Natural killer cell (primary cell): ENCODE measurements around the gene TICAM1. TPM values are rescaled to one million over a fixed set of nuclear protein-coding genes. Genes with fewer than 3 reads are reported as not detected.

Experiments
- ATAC-seq, 3 donors: fragments of 150-1000 bp in 2 of 3; fragments of 200-7000 bp in 1 of 3; cut with Tn5 transposase; 1 replicate in 1 of 3; 2 replicates in 2 of 3; pipeline ENCODE4 v1.10.0; 2021; ENCODE audit warnings: mild to moderate bottlenecking in 2 of 3, moderate library complexity in 2 of 3
- DNase-seq, 2 donors: peaks; one replicate each; pipeline versions ENCODE4 v3.0.0 to v3.0.0-alpha.2; 2013 to 2021; ENCODE audit warnings: mixed read lengths in 1 of 2
- H3K27ac ChIP-seq: one replicate; pipeline ENCODE4 v1.5.1; 2013; ENCODE audit warnings: mild to moderate bottlenecking, low read length
- H3K27me3 ChIP-seq: one replicate; pipeline ENCODE4 v1.6.1; 2013; ENCODE audit warnings: low read length; ENCODE audit not compliant: control insufficient read depth, insufficient read depth
- H3K36me3 ChIP-seq: one replicate; pipeline ENCODE4 v1.6.1; 2013; ENCODE audit warnings: low read length; ENCODE audit not compliant: control insufficient read depth, insufficient read depth
- H3K4me1 ChIP-seq: one replicate; pipeline ENCODE4 v1.6.1; 2013; ENCODE audit warnings: low read length; ENCODE audit not compliant: control insufficient read depth, insufficient read depth
- H3K4me3 ChIP-seq: one replicate; pipeline ENCODE4 v1.5.1; 2013; ENCODE audit warnings: low read length
- H3K9me3 ChIP-seq: one replicate; pipeline ENCODE4 v1.6.1; 2013; ENCODE audit warnings: low read length; ENCODE audit not compliant: control insufficient read depth, insufficient read depth
- H3K27ac Mint-ChIP-seq, 2 donors: one replicate each; pipeline ENCODE4 v1.8.0; 2022; ENCODE audit warnings: mild to moderate bottlenecking in 2 of 2, mixed read lengths in 2 of 2, moderate library complexity in 1 of 2
- H3K27me3 Mint-ChIP-seq, 2 donors: one replicate each; pipeline ENCODE4 v1.8.0; 2022; ENCODE audit warnings: low read depth in 2 of 2, mixed read lengths in 2 of 2
- H3K36me3 Mint-ChIP-seq: one replicate; pipeline ENCODE4 v1.8.0; 2022; ENCODE audit warnings: mixed read lengths
- H3K4me1 Mint-ChIP-seq, 2 donors: one replicate each; pipeline ENCODE4 v1.8.0; 2022; ENCODE audit warnings: mixed read lengths in 2 of 2
- H3K4me3 Mint-ChIP-seq: one replicate; pipeline ENCODE4 v1.8.0; 2022; ENCODE audit warnings: mild to moderate bottlenecking, moderate library complexity, mixed read lengths
- H3K9me3 Mint-ChIP-seq, 2 donors: one replicate each; pipeline ENCODE4 v1.8.0; 2022; ENCODE audit warnings: mixed read lengths in 2 of 2
- CTCF ChIP-seq: fragments of 200-600 bp; IDR thresholded peaks from one replicate; pipeline ENCODE4 v1.8.0; 2022; ENCODE audit warnings: antibody characterized with exemption
- WGBS: methylation state at CpG from one replicate; pipeline ENCODE4 v1.1.7; 2013; ENCODE audit warnings: missing lambda C conversion rate; ENCODE audit not compliant: insufficient coverage; 5-methylcytosine and 5-hydroxymethylcytosine counted together
- intact Hi-C: fragments of 100-400 bp; cut with micrococcal nuclease; formaldehyde crosslinking; loops from one replicate; pipeline ENCODE4 v1.14.2; 2022
- total RNA-seq, 4 donors: library from RNA; stranded (reverse); fragments of 120-200 nt in 1 of 4; gene quantifications; one replicate each; pipeline versions ENCODE4 v1.2.3 to v1.2.4, GENCODE V29; 2013 to 2022

TICAM1 gene
- total RNA-seq, 3 donors from 2014 or later (not counting 1 experiment from before 2014, with no cell fraction given) = 22.6 to 24.8 (median 22.7) TPM

GRCh38 chr19:4773047-4773640, 58.4 kb downstream of the TICAM1 start:
- Mint-ChIP-seq H3K4me3 (no peak overlapping the region), H3K27ac (no peak overlapping the region), H3K4me1 (peaks cover 0 to 10% of the 10 kb centered on the region in 2 donors), H3K36me3 (no peaks in the 10 kb centered on the region), H3K27me3 (peaks cover 10 to 15% of the 10 kb centered on the region in 2 donors), H3K9me3 (no peaks in the 10 kb centered on the region)
- peaks cover 4% of the 10 kb centered on the region for H3K4me1 ChIP-seq
- H3K9me3 ChIP-seq = peaks cover 6% of the 10 kb centered on the region
- H3K27ac ChIP-seq = no peak overlapping the region
- 75% methylated on average over 9 of the region's 9 CpGs for WGBS
- no peak overlapping the region for H3K4me3 ChIP-seq
- no peaks in the 10 kb centered on the region for H3K36me3 ChIP-seq
- TF ChIP-seq CTCF = no peak
- ATAC-seq (no peak), DNase-seq (no peak)
- intact Hi-C loops = no loop called here
- H3K27me3 ChIP-seq = no peaks in the 10 kb centered on the region

DNA sequence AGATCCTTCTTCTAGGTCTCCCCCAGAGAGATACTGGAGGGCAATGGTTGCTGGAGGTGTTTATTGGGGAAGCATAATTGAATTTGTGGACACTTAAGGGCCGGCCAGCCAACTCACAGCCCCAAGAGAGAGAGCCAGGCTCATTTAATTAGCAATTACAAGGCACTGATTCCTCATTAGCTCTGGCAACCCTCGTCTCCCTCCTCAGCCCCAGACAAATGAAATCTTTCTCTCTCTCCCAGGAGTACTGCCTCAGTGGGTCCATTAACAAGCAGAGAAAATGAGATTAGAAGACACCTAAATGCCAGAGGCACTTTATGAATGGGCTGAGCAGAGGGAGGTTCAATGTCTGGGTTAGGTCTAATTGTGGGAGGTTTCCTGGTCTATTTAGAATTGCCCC, 58.9 kb downstream of the TICAM1 start:
- 68% methylated on average over 2 of the region's 2 CpGs for WGBS
- no peak for DNase-seq

DNA sequence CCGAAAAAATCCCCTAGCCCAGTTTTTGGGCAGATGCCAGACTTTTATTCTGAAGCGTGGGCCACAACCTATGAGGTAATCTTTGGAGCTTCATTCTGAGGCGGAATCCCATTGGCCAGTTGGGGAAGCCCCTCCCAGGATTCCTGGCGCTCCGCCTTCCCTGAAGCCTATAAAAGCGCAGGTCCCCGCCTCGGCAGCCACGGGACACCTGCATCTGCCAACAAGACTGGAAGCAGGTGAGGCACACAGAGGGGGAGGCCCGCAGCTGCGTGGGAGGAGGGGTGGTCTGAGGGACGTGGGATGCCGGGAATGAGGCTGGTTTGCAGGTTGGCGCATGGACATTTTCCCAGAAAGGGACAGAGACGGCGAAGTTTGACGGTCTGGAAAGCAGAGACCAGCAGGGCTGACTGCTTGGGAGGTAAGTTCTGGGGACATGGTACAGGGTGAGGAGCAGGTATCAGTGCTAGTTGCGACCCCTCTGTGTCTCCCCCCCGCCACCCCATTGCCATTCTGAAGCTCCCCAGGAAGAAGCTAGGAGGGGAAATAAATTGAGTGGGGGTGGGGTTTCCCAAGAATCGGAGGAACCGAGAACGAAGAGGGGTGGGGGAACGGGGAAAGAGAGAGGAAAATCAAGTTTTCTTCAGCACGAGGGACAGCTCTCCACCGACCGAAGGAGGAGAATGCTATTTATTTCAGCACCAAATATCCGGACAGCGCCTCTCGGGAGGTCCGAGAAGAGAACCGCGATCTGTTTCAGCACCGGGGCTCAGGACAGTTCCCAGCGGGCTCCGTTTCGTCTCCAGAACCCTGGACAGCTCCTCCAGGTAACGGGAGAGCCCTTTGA, 62.4 kb downstream of the TICAM1 start:
- intact Hi-C loops = no loop called here
- Mint-ChIP-seq H3K27ac (peak overlapping the region in 1 of 2 donors; percentile 31), H3K36me3 (no peaks in the 10 kb centered on the region), H3K4me1 (peaks cover 0 to 10% of the 10 kb centered on the region in 2 donors), H3K27me3 (peaks cover 11 to 15% of the 10 kb centered on the region in 2 donors), H3K9me3 (no peaks in the 10 kb centered on the region), H3K4me3 (no peak overlapping the region)
- peaks cover 6% of the 10 kb centered on the region for H3K9me3 ChIP-seq
- no peak overlapping the region for H3K27ac ChIP-seq
- no peaks in the 10 kb centered on the region for H3K36me3 ChIP-seq
- DNase-seq (peak; percentile 83 to 92), ATAC-seq (peak; percentile 95 to 100 (median 99))
- no peak overlapping the region for H3K4me3 ChIP-seq
- 16% methylated on average over 35 of the region's 37 CpGs for WGBS
- no peak for TF ChIP-seq CTCF
- H3K27me3 ChIP-seq = no peaks in the 10 kb centered on the region
- peaks cover 4% of the 10 kb centered on the region for H3K4me1 ChIP-seq

More for the DNA sequence above, 58.9 kb downstream of the TICAM1 start:
- Histone ChIP-seq H3K9me3 (peaks cover 6% of the 10 kb centered on the region), H3K36me3 (no peaks in the 10 kb centered on the region), H3K4me3 (no peak overlapping the region), H3K4me1 (peaks cover 4% of the 10 kb centered on the region), H3K27ac (no peak overlapping the region), H3K27me3 (no peaks in the 10 kb centered on the region)
- ATAC-seq = no peak
- TF ChIP-seq CTCF = no peak
- Mint-ChIP-seq H3K4me1 (peaks cover 0 to 10% of the 10 kb centered on the region in 2 donors), H3K4me3 (no peak overlapping the region), H3K36me3 (no peaks in the 10 kb centered on the region), H3K9me3 (no peaks in the 10 kb centered on the region), H3K27me3 (peaks cover 8 to 15% of the 10 kb centered on the region in 2 donors), H3K27ac (no peak overlapping the region)
- intact Hi-C loops = no loop called here

Other genes starting within 250 kb of the TICAM1 start
- 10 to 100 TPM in 2 of 3 donors, 1 to 10 TPM in 1; 8.5 to 13.5 (median 13.3) TPM for gene TNFAIP8L1, start 192.2 kb downstream of the TICAM1 start, total RNA-seq
- 10 to 100 TPM; 36.9 to 41.8 (median 37.2) TPM for gene MYDGF, start 161.4 kb downstream of the TICAM1 start, total RNA-seq
- gene DPP9, start 107.9 kb downstream of the TICAM1 start, total RNA-seq = 100 to 1,000 TPM; 133 to 183 (median 165) TPM
- gene FEM1A, start 40.0 kb downstream of the TICAM1 start, total RNA-seq = 10 to 100 TPM; 11.0 to 13.9 (median 13.7) TPM
- 10 to 100 TPM; 26.6 to 28.7 (median 28.3) TPM for gene PLIN3, start 36.0 kb upstream of the TICAM1 start, total RNA-seq
- 10 to 100 TPM in 1 of 3 donors, 1 to 10 TPM in 2; 5.9 to 13.0 (median 8.8) TPM for gene ARRDC5, start 71.2 kb upstream of the TICAM1 start, total RNA-seq
- 1 to 10 TPM; 2.8 to 4.6 (median 4.1) TPM for gene UHRF1, start 77.8 kb upstream of the TICAM1 start, total RNA-seq
- gene KDM4B, start 137.4 kb upstream of the TICAM1 start, total RNA-seq = 10 to 100 TPM; 68.0 to 73.5 (median 68.1) TPM